ENCODE results near the gene HRG. TPM values are rescaled to one million over a fixed set of nuclear protein-coding genes. Genes with fewer than 3 reads are reported as not detected.

Gene HRG
- polyA plus RNA-seq, 1 of the 3 experiments (the other 2 are of a cell fraction), result not detected

- Histone ChIP-seq H3K9ac (no peak overlapping the region), H3K36me3 (replicated peaks in 1 of 2; ENCODE audit: control insufficient read depth in 1 of 2, insufficient read depth in 2 of 2, low read length in 1 of 2) (no peaks in the 10 kb centered on the region), H3K9me2 (no peaks in the 10 kb centered on the region), H3K9me3 (no peaks in the 10 kb centered on the region), H3K27ac (ENCODE audit: low read depth in 2 of 2, low read length in 1 of 2) (no peak overlapping the region), H3K4me3 (ENCODE audit: low read depth in 2 of 2, low read length in 1 of 2) (peak overlapping the region in 1 of 2 experiments; percentile 34; a peak in 1 of 4 replicates), H4K20me1 (ENCODE audit: insufficient read depth) (no peaks in the 10 kb centered on the region), H3K4me1 (ENCODE audit: control insufficient read depth in 1 of 2, insufficient read depth in 2 of 2, low read depth in 1 of 2, low read length in 1 of 2) (peaks cover 0 to 7% of the 10 kb centered on the region in 2 experiments; a peak in 2 of 4 replicates), H3F3A (replicated peaks; ENCODE audit: insufficient read depth) (no peaks in the 10 kb centered on the region), H2AFZ (ENCODE audit: low read depth) (peak overlapping the region; percentile 57; the same call in 1 of the 2 replicates), H3K4me2 (peak overlapping the region; percentile 59), H3K79me2 (ENCODE audit: insufficient read depth) (no peaks in the 10 kb centered on the region), H3K27me3 (ENCODE audit: insufficient read depth) (peaks cover 37% of the 10 kb centered on the region; the same call in 1 of the 2 replicates)
- DNase-seq, result peak; percentile 84
- CTCF ChIA-PET, result interaction anchor here (0.5 to 8.6 kb wide), 46 partner anchors 8 to 957 kb away, joined by 3 to 167 read pairs (median 4); partner anchors contain the start of genes EIF4A2, FETUB and RPL39L
- WGBS (ENCODE audit: low lambda C conversion rate), result 29% methylated on average over 27 of the region's 31 CpGs
- TF ChIP-seq FOSL2 (IDR thresholded peaks at IDR 0.05; ENCODE audit: borderline replicate concordance, low read depth) (no peak), RFX5 (IDR thresholded peaks at IDR 0.05; ENCODE audit: low read length) (no peak), RAD21 (IDR thresholded peaks at IDR 0.05; ENCODE audit: low read length) (peak; percentile 69), EP300 (IDR thresholded peaks at IDR 0.05; ENCODE audit: borderline replicate concordance in 1 of 2, low read depth in 1 of 2, low read length in 1 of 2) (no peak), POLR2AphosphoS5 (IDR thresholded peaks at IDR 0.05; ENCODE audit: low read depth, low read length) (no peak), MAX (IDR thresholded peaks at IDR 0.05; ENCODE audit: low read depth) (0 out of 2 replicates have a peak, but pooled peaks have one; percentile 26), SIN3A (IDR thresholded peaks at IDR 0.05; ENCODE audit: borderline replicate concordance, low read depth, low read length) (no peak), ZBTB33 (IDR thresholded peaks at IDR 0.05; ENCODE audit: borderline replicate concordance, low read depth) (no peak), USF1 (IDR thresholded peaks at IDR 0.05; ENCODE audit: borderline replicate concordance, low read depth) (no peak), USF2 (IDR thresholded peaks at IDR 0.05; ENCODE audit: borderline replicate concordance, low read depth, low read length) (no peak), NRF1 (IDR thresholded peaks at IDR 0.05; ENCODE audit: low read depth, low read length) (no peak), RXRA (IDR thresholded peaks at IDR 0.05; ENCODE audit: borderline replicate concordance, low read depth) (no peak), YY1 (IDR thresholded peaks at IDR 0.05; ENCODE audit: low read depth) (peak; percentile 78; the same call in 1 of the 2 replicates), FOXJ3 (CRISPR knock-in tag; IDR thresholded peaks at IDR 0.05) (no peak), GATA2 (CRISPR knock-in tag; IDR thresholded peaks at IDR 0.05) (no peak), SMC3 (IDR thresholded peaks at IDR 0.05; ENCODE audit: low read depth, low read length) (peak; percentile 54), RCOR1 (IDR thresholded peaks at IDR 0.05; ENCODE audit: low read length) (no peak), PBX3 (IDR thresholded peaks at IDR 0.05) (no peak), CTCF (IDR thresholded peaks at IDR 0.05) (peak; percentile 85), NFIC (IDR thresholded peaks at IDR 0.05; ENCODE audit: borderline replicate concordance) (peak; percentile 39; the same call in 1 of the 2 replicates)
- POLR2A ChIA-PET, result interaction anchor here (4.9 kb wide), 1 partner anchor 167 kb away, joined by 31 read pairs; the partner anchor contains the start of gene EIF4A2
Measured at GRCh38 chr3:186617036-186617946, 48.5 kb upstream of the HRG start.

Data from SK-N-SH (cell line).